ENCODE results near the gene NCBP3.

DNA sequence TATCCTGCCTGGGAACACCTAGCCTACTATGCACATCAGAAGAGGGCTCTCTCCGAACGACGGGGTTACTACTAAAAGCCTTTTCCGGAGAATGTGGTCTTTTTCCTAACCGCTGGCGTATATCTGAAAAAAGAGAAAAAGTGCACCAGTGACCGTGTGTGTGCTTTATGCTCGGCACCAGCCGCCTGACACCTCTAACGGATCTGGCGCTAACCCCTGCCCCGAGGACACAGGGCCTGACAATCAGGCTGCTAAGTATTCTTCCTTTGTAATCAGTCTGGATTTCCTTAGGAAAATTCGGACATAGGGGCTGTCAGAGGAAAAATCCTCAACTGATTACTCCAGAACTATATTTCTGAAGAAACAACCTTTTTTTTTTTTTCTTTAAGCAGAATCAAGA, 31.7 kb downstream of the NCBP3 start:
- TF ChIP-seq, protein P1, sequence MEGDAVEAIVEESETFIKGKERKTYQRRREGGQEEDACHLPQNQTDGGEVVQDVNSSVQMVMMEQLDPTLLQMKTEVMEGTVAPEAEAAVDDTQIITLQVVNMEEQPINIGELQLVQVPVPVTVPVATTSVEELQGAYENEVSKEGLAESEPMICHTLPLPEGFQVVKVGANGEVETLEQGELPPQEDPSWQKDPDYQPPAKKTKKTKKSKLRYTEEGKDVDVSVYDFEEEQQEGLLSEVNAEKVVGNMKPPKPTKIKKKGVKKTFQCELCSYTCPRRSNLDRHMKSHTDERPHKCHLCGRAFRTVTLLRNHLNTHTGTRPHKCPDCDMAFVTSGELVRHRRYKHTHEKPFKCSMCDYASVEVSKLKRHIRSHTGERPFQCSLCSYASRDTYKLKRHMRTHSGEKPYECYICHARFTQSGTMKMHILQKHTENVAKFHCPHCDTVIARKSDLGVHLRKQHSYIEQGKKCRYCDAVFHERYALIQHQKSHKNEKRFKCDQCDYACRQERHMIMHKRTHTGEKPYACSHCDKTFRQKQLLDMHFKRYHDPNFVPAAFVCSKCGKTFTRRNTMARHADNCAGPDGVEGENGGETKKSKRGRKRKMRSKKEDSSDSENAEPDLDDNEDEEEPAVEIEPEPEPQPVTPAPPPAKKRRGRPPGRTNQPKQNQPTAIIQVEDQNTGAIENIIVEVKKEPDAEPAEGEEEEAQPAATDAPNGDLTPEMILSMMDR (IDR thresholded peaks at IDR 0.05; ENCODE audit: extremely low read depth in 1 of 2, insufficient read depth in 1 of 2, low read depth in 1 of 2, low read length in 2 of 2) = no peak
- TF ChIP-seq POLR2AphosphoS5 (IDR thresholded peaks at IDR 0.05; ENCODE audit: insufficient read depth, low read depth, low read length) (no peak), EZH2 (IDR thresholded peaks at IDR 0.05; ENCODE audit: borderline replicate concordance, low read depth, low read length, severe bottlenecking) (no peak), POLR2A (IDR thresholded peaks at IDR 0.05; ENCODE audit: low read depth, low read length) (no peak)
- TF ChIP-seq, protein P2, sequence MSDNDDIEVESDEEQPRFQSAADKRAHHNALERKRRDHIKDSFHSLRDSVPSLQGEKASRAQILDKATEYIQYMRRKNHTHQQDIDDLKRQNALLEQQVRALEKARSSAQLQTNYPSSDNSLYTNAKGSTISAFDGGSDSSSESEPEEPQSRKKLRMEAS (IDR thresholded peaks at IDR 0.05; ENCODE audit: insufficient read depth, insufficient read length) = no peak

All from endothelial cell of umbilical vein (primary cell).